Omental fat pad (tissue), 4 donors: ENCODE results near the gene ZHX3. TPM values are rescaled to one million over a fixed set of nuclear protein-coding genes. Genes with fewer than 3 reads are reported as not detected.

Experiments
- ATAC-seq: fragments of 150-250 bp; one replicate; pipeline ENCODE4 v1.9.1; 2016; ENCODE audit warnings: mild to moderate bottlenecking, moderate library complexity; ENCODE audit not compliant: low FRiP score
- DNase-seq: peaks from one replicate; pipeline ENCODE4 v3.0.0-alpha.2; 2019; ENCODE audit warnings: low spot score
- total RNA-seq, 4 donors: library from RNA; depleted of rRNA; stranded (reverse); fragments of >200 nt; gene quantifications; one replicate each; pipeline ENCODE4 v1.1.0, GENCODE V29; 2016
- TF ChIP-seq, protein P1 (sequence below), 3 donors: fragments of 450-650 bp; IDR thresholded peaks; one replicate each; pipeline ENCODE4 v1.5.1; 2016 to 2017; ENCODE audit warnings: antibody characterized with exemption in 3 of 3, mild to moderate bottlenecking in 3 of 3, moderate library complexity in 2 of 3

ZHX3 gene
- total RNA-seq, 4 donors from 2014 or later, result 22.6 to 54.5 (median 45.0) TPM

GRCh38 chr20:41268402-41268801 lies 49.1 kb downstream of the ZHX3 start:
- TF ChIP-seq, protein P1, sequence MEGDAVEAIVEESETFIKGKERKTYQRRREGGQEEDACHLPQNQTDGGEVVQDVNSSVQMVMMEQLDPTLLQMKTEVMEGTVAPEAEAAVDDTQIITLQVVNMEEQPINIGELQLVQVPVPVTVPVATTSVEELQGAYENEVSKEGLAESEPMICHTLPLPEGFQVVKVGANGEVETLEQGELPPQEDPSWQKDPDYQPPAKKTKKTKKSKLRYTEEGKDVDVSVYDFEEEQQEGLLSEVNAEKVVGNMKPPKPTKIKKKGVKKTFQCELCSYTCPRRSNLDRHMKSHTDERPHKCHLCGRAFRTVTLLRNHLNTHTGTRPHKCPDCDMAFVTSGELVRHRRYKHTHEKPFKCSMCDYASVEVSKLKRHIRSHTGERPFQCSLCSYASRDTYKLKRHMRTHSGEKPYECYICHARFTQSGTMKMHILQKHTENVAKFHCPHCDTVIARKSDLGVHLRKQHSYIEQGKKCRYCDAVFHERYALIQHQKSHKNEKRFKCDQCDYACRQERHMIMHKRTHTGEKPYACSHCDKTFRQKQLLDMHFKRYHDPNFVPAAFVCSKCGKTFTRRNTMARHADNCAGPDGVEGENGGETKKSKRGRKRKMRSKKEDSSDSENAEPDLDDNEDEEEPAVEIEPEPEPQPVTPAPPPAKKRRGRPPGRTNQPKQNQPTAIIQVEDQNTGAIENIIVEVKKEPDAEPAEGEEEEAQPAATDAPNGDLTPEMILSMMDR (IDR thresholded peaks at IDR 0.05), result no peak
- no peak for DNase-seq
- no peak for ATAC-seq

GRCh38 chr20:41265938-41266337 lies 51.6 kb downstream of the ZHX3 start:
- TF ChIP-seq, protein P1 (IDR thresholded peaks at IDR 0.05), result no peak
- ATAC-seq (no peak), DNase-seq (no peak)

DNA sequence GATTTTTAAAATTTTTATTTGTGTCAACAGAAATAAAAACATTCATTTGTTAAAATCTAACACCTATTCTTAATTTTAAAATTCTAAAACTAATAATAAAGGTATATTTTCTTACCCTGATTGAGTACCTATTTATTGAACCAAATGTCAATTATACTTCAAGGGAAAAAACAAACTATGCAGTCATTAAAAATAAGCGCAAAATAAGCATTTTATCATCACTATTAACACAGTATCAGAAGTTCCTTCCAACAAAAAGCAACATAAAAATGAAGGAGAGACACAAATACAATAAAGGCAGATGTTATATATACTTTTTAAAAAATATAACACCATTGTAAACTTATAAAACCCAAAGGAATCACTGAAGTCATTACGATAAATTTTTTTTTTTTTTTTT lies 52.7 kb downstream of the ZHX3 start:
- TF ChIP-seq, protein P1 (IDR thresholded peaks at IDR 0.05), result no peak
- ATAC-seq (no peak), DNase-seq (no peak)

DNA sequence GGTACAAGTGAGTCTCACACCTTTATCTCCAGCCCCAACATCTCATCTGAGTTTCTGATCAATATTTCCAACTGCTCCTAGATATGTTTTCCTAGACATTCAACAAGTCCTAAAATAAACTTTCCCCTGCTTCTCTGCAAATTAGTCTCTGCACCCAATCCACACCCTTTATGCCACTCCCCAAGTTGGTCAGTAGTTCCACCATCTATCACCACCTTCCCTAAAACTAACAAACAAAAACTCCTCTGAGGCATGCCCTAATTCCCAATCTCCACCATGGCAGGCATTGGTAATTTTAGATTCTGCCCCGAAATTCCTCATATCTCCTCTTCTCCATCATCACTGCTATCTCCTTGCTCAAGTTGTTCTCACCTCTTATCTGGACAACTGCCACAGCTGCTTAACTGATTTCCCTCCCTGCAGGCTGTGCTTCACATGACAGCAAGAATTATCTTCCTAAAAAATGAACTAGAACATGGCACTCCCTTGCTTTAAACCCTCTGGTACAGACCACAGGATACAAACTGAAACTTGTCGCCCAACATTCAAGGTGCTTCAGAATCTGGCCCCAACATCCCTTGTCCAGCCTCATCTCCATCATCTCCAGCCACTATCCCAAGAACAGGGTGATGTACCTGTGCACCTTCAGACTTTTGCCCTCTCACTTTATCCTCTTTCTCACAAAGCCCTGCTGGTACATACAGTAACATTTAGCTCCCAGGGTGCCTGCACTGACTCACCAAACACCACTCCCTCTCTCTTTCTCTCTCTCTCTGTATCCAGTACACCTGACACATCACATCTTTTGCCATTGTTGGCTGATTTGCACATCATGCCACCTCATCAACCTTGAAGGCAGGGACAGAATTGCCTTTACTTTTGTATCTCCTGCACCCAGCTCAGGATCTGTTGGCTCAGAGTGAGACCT lies 55.5 kb downstream of the ZHX3 start:
- DNase-seq (no peak), ATAC-seq (no peak)
- TF ChIP-seq, protein P1 (IDR thresholded peaks at IDR 0.05), result no peak

DNA sequence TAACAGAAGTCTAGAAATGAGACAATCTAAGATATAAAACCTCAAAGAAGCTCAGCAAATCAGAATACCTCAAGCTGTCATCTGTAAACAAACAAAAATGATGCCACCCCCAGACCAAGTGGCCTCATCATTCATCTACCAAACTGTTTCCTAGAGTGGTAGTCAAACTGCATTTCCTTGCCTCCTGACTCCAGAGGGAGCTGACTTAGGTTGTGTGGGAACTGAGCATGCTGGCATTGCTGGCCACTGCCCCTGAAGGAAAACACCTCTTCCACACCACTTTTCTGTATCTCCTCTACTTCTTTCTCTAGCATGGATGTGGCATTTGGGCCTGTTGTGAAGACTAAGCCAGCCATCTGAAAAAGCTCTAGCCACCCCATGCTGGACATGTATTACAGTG lies 56.3 kb downstream of the ZHX3 start:
- no peak for ATAC-seq
- DNase-seq, result no peak
- TF ChIP-seq, protein P1 (IDR thresholded peaks at IDR 0.05), result no peak

- DNase-seq (no peak), ATAC-seq (no peak)
- TF ChIP-seq, protein P1 (IDR thresholded peaks at IDR 0.05), result no peak
Observed at GRCh38 chr20:41260734-41261220, 56.8 kb downstream of the ZHX3 start.

GRCh38 chr20:41259309-41259708 lies 58.2 kb downstream of the ZHX3 start:
- TF ChIP-seq, protein P1 (IDR thresholded peaks at IDR 0.05), result no peak

More at GRCh38 chr20:41259309-41259708, 58.2 kb downstream of the ZHX3 start:
- ATAC-seq (no peak), DNase-seq (no peak)
